Liver (tissue), 3 donors: ENCODE results near the gene RRP8.

ENCODE experiments used
- ATF3 ChIP-seq: IDR thresholded peaks from 2 replicates; pipeline ENCODE4 v1.6.1; 2016; ENCODE audit warnings: antibody characterized with exemption
- REST ChIP-seq: IDR thresholded peaks from 2 replicates; pipeline ENCODE4 v1.6.1; 2016; ENCODE audit warnings: antibody characterized with exemption, mild to moderate bottlenecking
- RXRA ChIP-seq, 2 donors: IDR thresholded peaks; 2 replicates each; pipeline ENCODE4 v1.6.1; 2017 to 2018; ENCODE audit warnings: antibody characterized with exemption in 2 of 2, mild to moderate bottlenecking in 1 of 2
- SP1 ChIP-seq: IDR thresholded peaks from 2 replicates; pipeline ENCODE4 v1.6.1; 2018; ENCODE audit warnings: antibody characterized with exemption, mild to moderate bottlenecking
- TAF1 ChIP-seq: conservative IDR thresholded peaks from 2 replicates; pipeline ENCODE4 v1.6.1; 2016; ENCODE audit warnings: antibody characterized with exemption, mild to moderate bottlenecking
- YY1 ChIP-seq: IDR thresholded peaks from 2 replicates; pipeline ENCODE4 v1.6.1; 2016; ENCODE audit warnings: antibody characterized with exemption, mild to moderate bottlenecking
- TF ChIP-seq, protein P1 (sequence below): fragments of 150-350 bp; IDR thresholded peaks from 2 replicates; pipeline ENCODE4 v1.5.1; 2017; ENCODE audit warnings: improper control_type of control experiment, low read depth, low read length; ENCODE audit not compliant: missing input control
- TF ChIP-seq, protein P2 (sequence below): IDR thresholded peaks from 2 replicates; pipeline ENCODE4 v1.6.1; 2016; ENCODE audit warnings: antibody characterized with exemption
- donor health status: healthy.
- donor health status: healthy.

DNA sequence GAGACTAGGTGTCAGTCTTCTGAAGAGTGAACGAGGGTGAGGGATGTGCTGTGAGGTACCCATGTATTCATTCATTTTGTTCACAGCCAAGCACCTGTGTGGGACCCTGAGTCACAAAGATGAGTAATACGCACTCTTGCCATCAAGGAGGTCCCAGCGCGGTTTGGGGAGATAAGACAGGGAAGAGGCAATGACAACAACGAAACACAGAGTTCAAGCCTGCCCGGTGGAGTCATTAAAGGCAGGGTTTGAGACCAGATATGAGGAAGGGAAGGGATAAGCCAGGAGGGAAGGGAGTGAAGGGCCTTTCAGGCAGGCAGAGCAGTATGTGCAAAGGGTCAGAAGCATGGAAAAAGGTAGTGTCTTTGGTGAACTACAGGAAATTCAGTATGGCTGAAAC is 47.6 kb upstream of the RRP8 start:
- TF ChIP-seq TAF1 (no peak), SP1 (no peak), ATF3 (no peak), REST (no peak), RXRA (IDR thresholded peaks at IDR 0.05) (no peak), YY1 (no peak)
- TF ChIP-seq, protein P1, sequence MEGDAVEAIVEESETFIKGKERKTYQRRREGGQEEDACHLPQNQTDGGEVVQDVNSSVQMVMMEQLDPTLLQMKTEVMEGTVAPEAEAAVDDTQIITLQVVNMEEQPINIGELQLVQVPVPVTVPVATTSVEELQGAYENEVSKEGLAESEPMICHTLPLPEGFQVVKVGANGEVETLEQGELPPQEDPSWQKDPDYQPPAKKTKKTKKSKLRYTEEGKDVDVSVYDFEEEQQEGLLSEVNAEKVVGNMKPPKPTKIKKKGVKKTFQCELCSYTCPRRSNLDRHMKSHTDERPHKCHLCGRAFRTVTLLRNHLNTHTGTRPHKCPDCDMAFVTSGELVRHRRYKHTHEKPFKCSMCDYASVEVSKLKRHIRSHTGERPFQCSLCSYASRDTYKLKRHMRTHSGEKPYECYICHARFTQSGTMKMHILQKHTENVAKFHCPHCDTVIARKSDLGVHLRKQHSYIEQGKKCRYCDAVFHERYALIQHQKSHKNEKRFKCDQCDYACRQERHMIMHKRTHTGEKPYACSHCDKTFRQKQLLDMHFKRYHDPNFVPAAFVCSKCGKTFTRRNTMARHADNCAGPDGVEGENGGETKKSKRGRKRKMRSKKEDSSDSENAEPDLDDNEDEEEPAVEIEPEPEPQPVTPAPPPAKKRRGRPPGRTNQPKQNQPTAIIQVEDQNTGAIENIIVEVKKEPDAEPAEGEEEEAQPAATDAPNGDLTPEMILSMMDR, result no peak
- TF ChIP-seq, protein P2, sequence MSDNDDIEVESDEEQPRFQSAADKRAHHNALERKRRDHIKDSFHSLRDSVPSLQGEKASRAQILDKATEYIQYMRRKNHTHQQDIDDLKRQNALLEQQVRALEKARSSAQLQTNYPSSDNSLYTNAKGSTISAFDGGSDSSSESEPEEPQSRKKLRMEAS, result no peak
